Mesothelial cell of epicardium (in vitro differentiated cells): ENCODE results near the gene RAD50. TPM values are rescaled to one million over a fixed set of nuclear protein-coding genes. Genes with fewer than 3 reads are reported as not detected.

Experiments used
- DNase-seq, 2 experiments: peaks; one replicate each; pipeline ENCODE4 v3.0.0; 2021; ENCODE audit warnings: low spot score in 2 of 2; ENCODE audit not compliant: unreplicated experiment in 2 of 2
- H3K27ac Mint-ChIP-seq: 2 replicates; pipeline ENCODE4 v1.8.0; 2021; ENCODE audit warnings: mixed read lengths
- H3K27me3 Mint-ChIP-seq: 2 replicates; pipeline ENCODE4 v1.8.0; 2021; ENCODE audit warnings: low read depth, mixed read lengths
- H3K36me3 Mint-ChIP-seq: 2 replicates; pipeline ENCODE4 v1.8.0; 2021; ENCODE audit warnings: mixed read lengths
- H3K4me1 Mint-ChIP-seq: 2 replicates; pipeline ENCODE4 v1.8.0; 2021; ENCODE audit warnings: mixed read lengths
- H3K4me3 Mint-ChIP-seq: 2 replicates; pipeline ENCODE4 v1.8.0; 2021; ENCODE audit warnings: mild to moderate bottlenecking, moderate library complexity, mixed read lengths
- H3K9me3 Mint-ChIP-seq: 2 replicates; pipeline ENCODE4 v1.8.0; 2021; ENCODE audit warnings: mixed read lengths
- CTCF ChIP-seq: fragments of 200-600 bp; sonication (generic); IDR thresholded peaks from one replicate; pipeline ENCODE4 v1.5.0; 2021; ENCODE audit warnings: antibody characterized with exemption; ENCODE audit not compliant: unreplicated experiment
- total RNA-seq: library from RNA; stranded (reverse); gene quantifications from 3 replicates; pipeline ENCODE4 v1.2.1, GENCODE V29; 2021

RAD50 gene
- total RNA-seq, 1 donor from 2014 or later = 50.3 TPM

GRCh38 chr5:132684922-132685720 is 128.3 kb downstream of the RAD50 start:
- no peak for DNase-seq
- H3K4me3 Mint-ChIP-seq = no peak overlapping the region
- no peak for TF ChIP-seq CTCF
- H3K36me3 Mint-ChIP-seq = no peaks in the 10 kb centered on the region
- H3K27me3 Mint-ChIP-seq = no peaks in the 10 kb centered on the region
- no peak overlapping the region for H3K27ac Mint-ChIP-seq
- peaks cover 14% of the 10 kb centered on the region for H3K4me1 Mint-ChIP-seq
- no peaks in the 10 kb centered on the region for H3K9me3 Mint-ChIP-seq

- Mint-ChIP-seq H3K36me3 (no peaks in the 10 kb centered on the region), H3K27ac (no peak overlapping the region), H3K27me3 (no peaks in the 10 kb centered on the region), H3K4me1 (peaks cover 14% of the 10 kb centered on the region), H3K9me3 (no peaks in the 10 kb centered on the region), H3K4me3 (no peak overlapping the region)
- no peak for TF ChIP-seq CTCF
- DNase-seq = no peak
Measured at GRCh38 chr5:132686193-132686592, 129.4 kb downstream of the RAD50 start.

- Mint-ChIP-seq H3K4me3 (no peak overlapping the region), H3K9me3 (peaks cover 4% of the 10 kb centered on the region), H3K4me1 (peaks cover 14% of the 10 kb centered on the region), H3K27ac (no peak overlapping the region), H3K36me3 (peaks cover 6% of the 10 kb centered on the region), H3K27me3 (no peaks in the 10 kb centered on the region)
- TF ChIP-seq CTCF = no peak
- DNase-seq = no peak
Measured at GRCh38 chr5:132687995-132688394, 131.2 kb downstream of the RAD50 start.

- Mint-ChIP-seq H3K9me3 (peaks cover 4% of the 10 kb centered on the region), H3K4me3 (no peak overlapping the region), H3K36me3 (peaks cover 8% of the 10 kb centered on the region), H3K4me1 (peaks cover 14% of the 10 kb centered on the region), H3K27ac (peak overlapping the region; percentile 62), H3K27me3 (no peaks in the 10 kb centered on the region)
- DNase-seq = no peak
- TF ChIP-seq CTCF = no peak
Measured at GRCh38 chr5:132688536-132689339, 132.0 kb downstream of the RAD50 start.

GRCh38 chr5:132689513-132689912 is 132.7 kb downstream of the RAD50 start:
- no peak for DNase-seq
- H3K4me1 Mint-ChIP-seq = peaks cover 14% of the 10 kb centered on the region
- H3K36me3 Mint-ChIP-seq = peaks cover 8% of the 10 kb centered on the region
- H3K27ac Mint-ChIP-seq = peak overlapping the region; percentile 62
- H3K27me3 Mint-ChIP-seq = no peaks in the 10 kb centered on the region
- no peak overlapping the region for H3K4me3 Mint-ChIP-seq
- H3K9me3 Mint-ChIP-seq = peaks cover 4% of the 10 kb centered on the region
- no peak for TF ChIP-seq CTCF
